ENCODE measurements around the gene MRPL46. TPM values are rescaled to one million over a fixed set of nuclear protein-coding genes. Genes with fewer than 3 reads are reported as not detected.

MRPL46 gene
- total RNA-seq = 8.3 and 9.9 TPM in 2 replicates

GRCh38 chr15:88467073-88467934 is at the start of gene MRPL46, which contains the start of gene MRPS11:
TSS of gene MRPL46 (minus strand) at chr15:88467388. CDS start at chr15:88467377, 11 bp downstream.
TSS of gene MRPS11 (plus strand) at chr15:88467708. CDS start at chr15:88467718, 10 bp downstream.

Other genes with a start within 250 kb of the MRPL46 start
- gene NTRK3, start 210.6 kb downstream of the MRPL46 start, total RNA-seq = 0.26 and 0.62 TPM in 2 replicates
- gene MRPS11, start 320 bp upstream of the MRPL46 start, total RNA-seq = 46.6 and 48.1 TPM in 2 replicates
- 3.8 and 4.9 TPM in 2 replicates for gene DET1, start 79.3 kb upstream of the MRPL46 start, total RNA-seq
- 30.3 and 37.5 TPM in 2 replicates for gene AEN, start 154.0 kb upstream of the MRPL46 start, total RNA-seq
- 5.0 and 10.5 TPM in 2 replicates for gene ISG20, start 171.6 kb upstream of the MRPL46 start, total RNA-seq

All from aortic smooth muscle cell (primary cell).